ACHN (cell line): Measurements from ENCODE around the gene DAPK1.
"Not testable (repeated sequence)": the region's sequence is repeated elsewhere in the genome, so short reads cannot be mapped to it uniquely, and the experiment has no call there.

Experiments used
- DNase-seq: peaks from one replicate; pipeline ENCODE4 v3.0.0-alpha.2; 2015
- in situ Hi-C: cut with HindIII; loops from 2 replicates; pipeline ENCODE4 v1.10.0; 2017; ENCODE audit warnings: low sequenced_read_pairs, low pct_ligation_motif_present, low pct_unique_long_range_greater_than_20kb

DAPK1 gene

GRCh38 chr9:87533271-87533670, 35.6 kb downstream of the DAPK1 start:
- in situ Hi-C loops: no loop called here
- no peak for DNase-seq

DNA sequence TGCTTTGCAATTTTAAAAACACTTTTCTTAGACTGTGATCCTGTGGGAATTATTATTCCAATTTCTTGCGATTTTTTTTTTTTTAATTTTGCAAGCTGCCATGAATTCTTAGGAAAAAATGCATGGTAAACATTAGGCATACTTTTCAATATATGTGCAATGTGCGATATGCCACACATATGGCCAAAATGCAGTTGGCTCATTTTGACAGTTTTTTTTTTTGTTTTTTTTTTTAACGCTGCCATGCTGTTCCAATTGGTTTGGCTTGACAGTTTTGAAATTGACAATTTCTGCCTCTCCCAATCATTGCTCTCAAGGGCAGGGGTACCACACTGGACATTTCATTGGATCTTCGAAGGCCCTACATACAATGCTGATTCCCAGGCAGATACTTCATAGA, 36.4 kb downstream of the DAPK1 start:
- no peak for DNase-seq
- in situ Hi-C loops: no loop called here

DNA sequence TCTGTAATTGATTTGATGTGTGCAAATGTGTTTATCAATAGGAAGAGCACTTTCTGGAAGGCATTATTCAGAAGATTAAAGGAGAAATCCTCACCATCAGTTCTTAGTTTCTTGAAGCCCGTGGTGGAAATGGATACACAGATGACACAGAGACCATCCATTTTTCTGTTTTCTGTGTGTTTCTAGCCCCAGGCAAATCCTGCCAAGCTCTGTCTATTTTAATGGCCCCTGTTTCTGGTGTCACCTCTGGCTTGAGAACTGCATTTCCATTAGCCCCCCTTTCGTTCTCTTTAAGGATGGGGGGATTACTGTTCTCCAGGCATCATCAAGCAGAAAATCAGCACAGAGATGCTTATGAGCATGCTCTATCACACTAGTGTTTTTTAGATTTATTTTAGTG, 37.3 kb downstream of the DAPK1 start:
- in situ Hi-C loops: no loop called here

DNA sequence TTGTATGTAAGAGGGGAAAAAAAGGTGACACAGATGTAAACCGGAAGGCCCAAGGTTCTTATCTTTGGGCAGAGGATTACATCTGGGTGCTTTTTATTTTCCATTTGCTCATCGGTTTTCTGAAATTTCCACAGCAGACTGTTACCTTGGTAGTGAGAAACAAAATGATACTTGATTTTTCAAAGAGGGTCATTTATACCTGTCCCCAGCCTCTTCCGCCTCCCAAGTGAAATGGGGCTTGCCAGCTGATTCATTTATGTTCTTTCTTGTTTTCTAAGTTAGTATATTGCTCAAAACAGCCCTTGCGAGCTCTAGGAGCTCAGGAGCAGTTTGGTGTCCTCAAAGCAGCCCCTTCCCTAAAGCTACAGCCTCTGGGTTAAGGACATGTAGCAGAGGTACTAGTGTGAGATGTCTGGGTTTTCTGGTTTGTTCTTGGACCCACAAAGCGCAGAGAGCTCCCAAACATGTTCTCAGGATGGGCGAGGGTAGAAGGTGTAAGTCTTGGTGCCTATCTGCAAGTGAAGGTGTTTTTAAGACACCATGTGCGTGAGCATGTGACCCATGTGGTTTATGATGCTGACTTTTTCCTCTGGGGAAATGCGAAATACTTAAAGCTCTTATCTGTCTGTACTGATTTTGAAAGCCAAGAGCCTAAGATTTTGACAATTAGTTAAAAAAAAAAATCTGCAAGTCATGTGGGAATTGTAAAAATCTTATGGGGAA, 38.3 kb downstream of the DAPK1 start:
- no peak for DNase-seq

More for the DNA sequence above, 37.3 kb downstream of the DAPK1 start:
- DNase-seq: no peak

GRCh38 chr9:87537625-87538024, 40.0 kb downstream of the DAPK1 start:
- in situ Hi-C loops: no loop called here
- no peak for DNase-seq

More for the DNA sequence above, 38.3 kb downstream of the DAPK1 start:
- in situ Hi-C loops: no loop called here

DNA sequence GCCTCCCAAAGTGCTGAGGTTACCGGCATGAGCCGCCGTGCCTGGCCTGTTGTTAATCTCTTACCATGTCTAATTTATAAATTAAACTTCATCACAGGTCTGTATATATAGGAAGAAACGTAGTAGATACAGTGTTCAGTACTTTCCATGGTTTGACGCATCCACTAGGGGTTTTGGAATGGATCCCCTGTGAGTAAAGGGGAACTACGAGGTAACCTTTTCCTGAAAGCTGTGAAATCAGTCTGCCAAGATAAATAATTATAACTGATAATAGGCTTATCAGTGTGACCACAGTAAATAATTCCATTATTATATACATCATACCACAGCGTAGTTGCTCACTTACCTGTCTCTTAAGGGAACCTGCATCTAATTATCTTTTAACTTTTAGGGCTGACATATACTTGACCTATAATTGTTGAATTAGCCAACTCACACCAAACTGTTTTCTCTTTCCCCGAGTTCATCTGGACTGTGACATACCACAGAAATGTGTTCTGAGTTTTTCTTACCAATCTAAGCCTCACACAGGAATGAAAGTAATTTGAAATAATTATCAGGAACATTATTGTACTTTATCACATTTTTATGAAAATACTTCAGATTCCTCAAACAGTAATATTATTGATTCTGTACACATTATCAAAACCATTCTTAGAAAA, 42.9 kb downstream of the DAPK1 start:
- DNase-seq: no peak
- in situ Hi-C loops: no loop called here

- in situ Hi-C loops: no loop called here
- no peak for DNase-seq
Measured at GRCh38 chr9:87541663-87542062, 44.0 kb downstream of the DAPK1 start.

GRCh38 chr9:87542141-87542540, 44.5 kb downstream of the DAPK1 start:
- in situ Hi-C loops: no loop called here
- no peak for DNase-seq

DNA sequence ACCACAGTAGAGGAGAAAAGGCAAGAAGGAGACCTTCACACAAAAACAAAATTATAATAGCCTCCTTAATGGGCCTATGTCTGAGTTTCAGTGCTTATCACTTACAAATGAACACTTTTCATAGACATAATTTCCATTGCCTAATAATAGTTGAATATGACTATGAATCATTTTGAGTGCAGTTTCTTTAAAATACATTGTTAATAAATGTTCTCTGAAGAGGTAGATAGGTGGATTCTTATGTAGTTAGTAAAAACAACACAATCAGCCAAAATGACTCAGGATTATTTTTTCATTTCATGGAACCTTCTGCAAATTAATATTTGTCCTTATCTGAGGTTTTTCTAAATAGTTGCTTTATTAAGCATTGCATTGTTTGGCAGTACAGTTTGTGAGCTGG, 45.6 kb downstream of the DAPK1 start:
- no peak for DNase-seq
- in situ Hi-C loops: no loop called here

DNA sequence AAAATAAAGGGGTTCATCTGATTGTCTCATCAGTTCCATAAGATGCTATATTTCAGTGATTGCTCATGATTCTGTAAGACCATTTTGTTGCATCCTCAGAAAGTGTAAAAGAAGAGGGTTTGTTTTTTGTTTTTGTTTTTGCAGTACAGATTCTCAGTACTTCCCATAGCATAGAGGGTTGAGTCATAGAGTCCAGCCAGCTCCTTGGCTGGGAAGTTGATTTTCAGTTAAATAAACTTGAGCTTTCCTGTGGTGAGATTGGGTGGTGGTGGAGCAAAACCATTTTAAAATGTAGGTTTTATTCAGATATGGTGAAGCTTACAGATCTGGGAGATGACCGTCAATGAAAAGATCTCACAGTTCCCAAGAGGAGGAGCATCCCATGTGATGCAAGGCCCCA, 48.2 kb downstream of the DAPK1 start:
- DNase-seq: peak; percentile 12
- in situ Hi-C loops: no loop called here

DNA sequence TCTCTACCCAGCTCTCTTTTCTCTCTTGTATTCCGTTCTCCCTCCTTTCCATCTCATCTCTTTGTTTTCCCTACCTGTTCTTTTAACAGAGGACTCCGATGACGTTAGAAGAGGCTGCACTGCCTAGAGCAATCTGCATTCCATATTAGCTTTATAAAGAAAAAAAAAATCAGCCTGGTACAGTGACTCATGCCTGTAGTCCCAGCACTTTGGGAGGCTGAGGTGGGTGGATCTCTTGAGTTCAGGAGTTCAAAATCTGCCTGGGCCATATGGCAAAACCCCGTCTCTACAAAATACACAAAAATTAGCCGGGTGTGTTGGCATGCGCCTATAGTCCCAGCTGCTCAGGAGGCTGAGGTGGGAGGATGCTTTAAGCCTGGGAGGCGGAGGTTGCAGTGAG, 49.0 kb downstream of the DAPK1 start:
- DNase-seq: no peak
- in situ Hi-C loops: no loop called here

DNA sequence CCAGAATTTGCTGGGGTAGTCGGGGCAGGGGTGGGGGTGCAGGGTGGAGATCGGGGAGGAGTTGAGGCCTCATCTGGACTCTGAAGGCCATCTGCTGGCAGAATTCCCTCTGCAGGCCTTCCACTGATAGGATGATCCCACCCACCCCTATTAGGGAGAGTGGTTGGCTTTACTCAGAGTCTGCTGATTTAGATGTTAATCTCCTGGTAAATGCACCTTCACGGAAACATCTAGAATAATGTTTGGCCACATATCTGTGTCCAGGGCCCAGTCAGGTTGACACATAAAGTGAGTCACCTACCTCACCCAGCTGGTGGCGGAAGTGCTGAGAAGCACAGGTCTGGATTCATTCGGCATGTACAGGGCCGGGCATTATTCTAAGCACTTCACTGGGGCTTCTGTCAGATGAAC, 50.0 kb downstream of the DAPK1 start:
- in situ Hi-C loops: no loop called here
- no peak for DNase-seq

- DNase-seq: no peak
- in situ Hi-C loops: no loop called here
Measured at GRCh38 chr9:87548159-87548558, 50.5 kb downstream of the DAPK1 start.

DNA sequence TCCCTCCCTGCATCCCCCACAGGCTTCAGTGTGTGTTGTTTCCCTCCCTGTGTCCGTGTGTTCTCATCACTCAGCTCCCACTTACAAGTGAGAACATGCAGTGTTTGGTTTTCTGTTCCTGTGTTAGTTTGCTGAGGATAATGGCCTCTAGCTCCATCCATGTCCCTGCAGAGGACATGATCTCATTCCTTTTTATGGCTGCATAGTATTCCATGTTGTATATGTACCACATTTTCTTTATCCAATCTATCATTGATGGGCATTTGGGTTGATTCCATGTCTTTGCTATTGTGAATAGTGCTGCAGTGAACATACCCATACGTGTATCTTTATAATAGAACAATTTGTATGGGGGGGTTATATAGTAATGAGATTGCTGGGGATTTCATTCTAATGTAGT, 51.4 kb downstream of the DAPK1 start:
- in situ Hi-C loops, DNase-seq: not testable (repeated sequence)

GRCh38 chr9:87549791-87550190, 52.1 kb downstream of the DAPK1 start:
- in situ Hi-C loops: no loop called here
- no peak for DNase-seq

DNA sequence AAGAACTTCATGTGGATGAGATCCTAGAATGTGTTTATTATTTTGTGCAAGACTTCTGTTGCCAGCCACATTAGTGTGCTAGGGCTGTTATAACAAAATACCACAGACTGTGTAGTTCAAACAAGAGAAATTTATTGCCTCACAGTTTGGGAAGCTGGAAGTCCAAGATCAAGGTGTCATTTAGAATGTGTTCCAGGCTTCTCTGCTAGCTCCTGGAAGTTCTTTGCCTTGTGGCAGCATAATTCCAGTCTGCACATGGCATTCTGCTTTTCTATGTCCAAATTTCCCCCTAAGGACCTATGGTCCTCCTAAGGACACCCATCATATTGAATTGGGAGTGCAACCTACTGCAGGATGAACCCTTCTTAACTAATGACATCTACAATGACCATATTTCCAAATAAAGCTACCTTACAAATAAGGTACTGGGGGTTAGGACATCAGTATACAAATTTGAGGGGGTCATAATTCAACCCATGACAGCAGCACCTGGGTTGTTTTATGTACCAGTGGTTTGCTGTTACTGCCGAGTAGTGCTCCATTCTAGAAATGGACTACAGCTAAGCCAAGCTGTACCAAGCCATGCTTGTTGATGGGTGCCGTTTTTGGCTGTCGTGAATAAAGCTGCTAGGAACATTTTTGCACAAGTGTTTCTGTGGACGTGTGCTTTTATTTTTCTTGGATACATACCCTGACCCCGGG, 52.7 kb downstream of the DAPK1 start:
- in situ Hi-C loops: no loop called here
- DNase-seq: no peak

DNA sequence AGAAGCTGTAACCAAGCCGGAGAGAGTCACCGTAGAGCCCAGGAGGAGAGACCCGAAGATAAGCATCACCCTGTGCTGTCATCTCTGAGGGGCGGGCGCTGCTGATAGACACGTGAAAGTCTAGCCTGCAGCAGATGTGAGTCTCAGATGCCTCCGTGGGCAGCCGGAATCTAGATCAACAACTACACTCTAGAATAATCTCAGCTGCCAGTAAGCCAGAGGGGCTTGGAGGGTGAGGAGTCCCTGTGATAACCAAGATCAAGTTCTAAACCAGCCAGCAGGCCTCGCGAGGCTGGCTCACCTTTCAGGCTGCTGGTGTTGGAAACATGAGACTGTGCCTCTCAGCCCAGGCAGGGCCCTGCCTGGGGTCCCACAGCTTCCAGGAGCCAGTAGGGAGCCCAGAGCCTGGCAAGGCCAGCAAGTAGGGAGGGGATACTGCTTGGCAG, 54.1 kb downstream of the DAPK1 start:
- DNase-seq: no peak
- in situ Hi-C loops: no loop called here

GRCh38 chr9:87554171-87554910, 56.7 kb downstream of the DAPK1 start:
- no peak for DNase-seq
- in situ Hi-C loops: no loop called here

GRCh38 chr9:87554976-87555375, 57.3 kb downstream of the DAPK1 start:
- no peak for DNase-seq
- in situ Hi-C loops: no loop called here
